Activated T-cell treated with anti-CD3 and anti-CD28 coated beads for 1 hour (primary cell): ENCODE measurements around the gene SURF2.

Experiments
- DNase-seq: peaks from one replicate; pipeline ENCODE4 v3.0.0-alpha.2; 2020; ENCODE audit warnings: low read depth

Gene SURF2

GRCh38 chr9:133401588-133401987 is 45.2 kb downstream of the SURF2 start:
- no peak for DNase-seq

- no peak for DNase-seq
Measured at GRCh38 chr9:133402689-133403088, 46.3 kb downstream of the SURF2 start.

- peak; percentile 55 for DNase-seq
Measured at GRCh38 chr9:133403766-133404453, 47.6 kb downstream of the SURF2 start.

GRCh38 chr9:133404454-133405002 is 48.2 kb downstream of the SURF2 start:
- no peak for DNase-seq

GRCh38 chr9:133405508-133406438 is 49.4 kb downstream of the SURF2 start:
- no peak for DNase-seq

GRCh38 chr9:133406480-133407307 is 50.3 kb downstream of the SURF2 start:
- DNase-seq = peak; percentile 67

- DNase-seq = no peak
Measured at GRCh38 chr9:133408042-133408441, 51.7 kb downstream of the SURF2 start.
